Ishikawa (cell line): Measurements from ENCODE around the gene ABCC4.

Experiments
- CEBPB ChIP-seq: IDR thresholded peaks from 2 replicates; pipeline ENCODE4 v1.6.1; 2012
- CREB1 ChIP-seq: IDR thresholded peaks from 2 replicates; pipeline ENCODE4 v1.6.1; 2012; ENCODE audit warnings: low read depth
- EGR1 ChIP-seq: IDR thresholded peaks from 2 replicates; pipeline ENCODE4 v1.6.1; 2012
- EP300 ChIP-seq: IDR thresholded peaks from 2 replicates; pipeline ENCODE4 v1.6.1; 2012; ENCODE audit warnings: borderline replicate concordance
- FOXM1 ChIP-seq: IDR thresholded peaks from 2 replicates; pipeline ENCODE4 v1.6.1; 2012; ENCODE audit warnings: low read depth, borderline replicate concordance
- NFIC ChIP-seq: IDR thresholded peaks from 2 replicates; pipeline ENCODE4 v1.6.1; 2012
- RAD21 ChIP-seq: IDR thresholded peaks from 2 replicates; pipeline ENCODE4 v1.6.1; 2012; ENCODE audit warnings: low read depth
- TAF1 ChIP-seq: IDR thresholded peaks from 2 replicates; pipeline ENCODE4 v1.6.1; 2012; ENCODE audit warnings: low read depth, mild to moderate bottlenecking
- TCF12 ChIP-seq: IDR thresholded peaks from 2 replicates; pipeline ENCODE4 v1.6.1; 2012; ENCODE audit warnings: low read depth
- TEAD4 ChIP-seq: IDR thresholded peaks from 2 replicates; pipeline ENCODE4 v1.6.1; 2012
- YY1 ChIP-seq: IDR thresholded peaks from 2 replicates; pipeline ENCODE4 v1.6.1; 2012; ENCODE audit warnings: low read depth
- ZBTB7A ChIP-seq: IDR thresholded peaks from 2 replicates; pipeline ENCODE4 v1.6.1; 2012; ENCODE audit warnings: low read depth
- TF ChIP-seq, protein P1 (sequence below): IDR thresholded peaks from 2 replicates; pipeline ENCODE4 v1.6.1; 2012
- TF ChIP-seq, protein P2 (sequence below): IDR thresholded peaks from 2 replicates; pipeline ENCODE4 v1.6.1; 2012; ENCODE audit warnings: low read depth, mild to moderate bottlenecking

DNA sequence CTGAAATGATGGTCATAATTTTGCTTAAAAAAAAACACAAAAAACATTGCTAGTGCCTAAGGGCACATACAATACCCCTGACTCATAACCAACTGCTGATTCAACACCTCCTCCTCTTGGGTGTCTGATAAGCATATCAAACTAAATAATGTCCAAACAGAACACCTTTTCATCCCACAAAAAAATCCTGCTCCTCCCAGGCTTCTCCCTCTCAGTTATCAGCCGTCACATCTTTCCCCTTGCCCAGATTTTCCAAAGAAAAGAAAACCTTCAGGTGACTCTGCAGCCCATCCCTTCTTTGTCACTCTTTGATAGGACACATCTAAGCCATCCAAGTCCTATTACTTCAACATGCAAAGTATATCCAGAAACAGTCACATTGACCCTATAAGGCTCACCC lies 46.9 kb downstream of the ABCC4 start:
- TF ChIP-seq CREB1 (no peak), TCF12 (no peak), RAD21 (no peak), ZBTB7A (no peak), EP300 (no peak), TEAD4 (no peak), NFIC (no peak), YY1 (no peak), CEBPB (no peak), FOXM1 (no peak), TAF1 (no peak), EGR1 (no peak)
- TF ChIP-seq, protein P1, sequence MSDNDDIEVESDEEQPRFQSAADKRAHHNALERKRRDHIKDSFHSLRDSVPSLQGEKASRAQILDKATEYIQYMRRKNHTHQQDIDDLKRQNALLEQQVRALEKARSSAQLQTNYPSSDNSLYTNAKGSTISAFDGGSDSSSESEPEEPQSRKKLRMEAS = no peak
- TF ChIP-seq, protein P2, sequence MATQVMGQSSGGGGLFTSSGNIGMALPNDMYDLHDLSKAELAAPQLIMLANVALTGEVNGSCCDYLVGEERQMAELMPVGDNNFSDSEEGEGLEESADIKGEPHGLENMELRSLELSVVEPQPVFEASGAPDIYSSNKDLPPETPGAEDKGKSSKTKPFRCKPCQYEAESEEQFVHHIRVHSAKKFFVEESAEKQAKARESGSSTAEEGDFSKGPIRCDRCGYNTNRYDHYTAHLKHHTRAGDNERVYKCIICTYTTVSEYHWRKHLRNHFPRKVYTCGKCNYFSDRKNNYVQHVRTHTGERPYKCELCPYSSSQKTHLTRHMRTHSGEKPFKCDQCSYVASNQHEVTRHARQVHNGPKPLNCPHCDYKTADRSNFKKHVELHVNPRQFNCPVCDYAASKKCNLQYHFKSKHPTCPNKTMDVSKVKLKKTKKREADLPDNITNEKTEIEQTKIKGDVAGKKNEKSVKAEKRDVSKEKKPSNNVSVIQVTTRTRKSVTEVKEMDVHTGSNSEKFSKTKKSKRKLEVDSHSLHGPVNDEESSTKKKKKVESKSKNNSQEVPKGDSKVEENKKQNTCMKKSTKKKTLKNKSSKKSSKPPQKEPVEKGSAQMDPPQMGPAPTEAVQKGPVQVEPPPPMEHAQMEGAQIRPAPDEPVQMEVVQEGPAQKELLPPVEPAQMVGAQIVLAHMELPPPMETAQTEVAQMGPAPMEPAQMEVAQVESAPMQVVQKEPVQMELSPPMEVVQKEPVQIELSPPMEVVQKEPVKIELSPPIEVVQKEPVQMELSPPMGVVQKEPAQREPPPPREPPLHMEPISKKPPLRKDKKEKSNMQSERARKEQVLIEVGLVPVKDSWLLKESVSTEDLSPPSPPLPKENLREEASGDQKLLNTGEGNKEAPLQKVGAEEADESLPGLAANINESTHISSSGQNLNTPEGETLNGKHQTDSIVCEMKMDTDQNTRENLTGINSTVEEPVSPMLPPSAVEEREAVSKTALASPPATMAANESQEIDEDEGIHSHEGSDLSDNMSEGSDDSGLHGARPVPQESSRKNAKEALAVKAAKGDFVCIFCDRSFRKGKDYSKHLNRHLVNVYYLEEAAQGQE = no peak
